ENCODE data around the gene MED12L. TPM values are rescaled to one million over a fixed set of nuclear protein-coding genes. Genes with fewer than 3 reads are reported as not detected.

Gene MED12L
- total and polyA plus RNA-seq, 10 of the 15 experiments (the other 5 are each of a cell fraction or from before 2014, with no cell fraction given): 0.01 to 0.06 (median 0.03) TPM; not detected in 2

- H4K20me1 ChIP-seq (ENCODE audit: control insufficient read depth, insufficient read depth): no peaks in the 10 kb centered on the region
- intact Hi-C loops (cut with micrococcal nuclease; ENCODE audit: unreplicated experiment) (loop anchor here (1.0 kb wide), 4 partner anchors 55 to 609 kb away; no protein-coding TSS in a partner anchor), in situ Hi-C loops (cut with MboI) (loop anchor here (5.0 kb wide), 2 partner anchors 49 to 61 kb away; partner anchors contain the start of gene P2RY14)
- no peak overlapping the region for H3K4me2 ChIP-seq (ENCODE audit: control insufficient read depth, insufficient read depth)
- no peaks in the 10 kb centered on the region for H3K27me3 ChIP-seq (replicated peaks in 1 of 2; ENCODE audit: control insufficient read depth in 2 of 2, insufficient read depth in 2 of 2, low read length in 1 of 2)
- peak; percentile 60 for DNase-seq (ENCODE audit: low read depth, low spot score)
- no peak overlapping the region for H2AFZ ChIP-seq (ENCODE audit: control insufficient read depth, low read depth, low read length)
- no peaks in the 10 kb centered on the region for H3K9me3 ChIP-seq (replicated peaks; ENCODE audit: control insufficient read depth, insufficient read depth, low read length)
- 37% methylated on average over 9 of the region's 9 CpGs for WGBS (ENCODE audit: insufficient coverage, insufficient replicate concordance, low lambda C conversion rate, missing lambda C conversion rate)
- CTCF ChIA-PET: interaction anchor here (0.7 to 8.7 kb wide), 45 partner anchors 8 to 691 kb away, joined by 3 to 182 read pairs (median 6); partner anchors contain the start of genes GPR171, P2RY13 and P2RY14
- SMC1A ChIA-PET (ENCODE audit: uncharacterized antibody, unreplicated experiment): interaction anchor here (0.5 to 7.6 kb wide), 22 partner anchors 8 to 821 kb away, joined by 3 to 98 read pairs (median 6); partner anchors contain the start of genes GPR171 and P2RY14
- H3K27ac ChIP-seq (ENCODE audit: control insufficient read depth, insufficient read depth): no peak overlapping the region
- H3K36me3 ChIP-seq (ENCODE audit: control insufficient read depth in 2 of 2, insufficient read depth in 2 of 2, low read length in 1 of 2): no peaks in the 10 kb centered on the region
- RAD21 ChIA-PET (ENCODE audit: unreplicated experiment): interaction anchor here (0.7 to 3.5 kb wide), 13 partner anchors 27 to 611 kb away, joined by 3 to 50 read pairs (median 3); partner anchors contain the start of gene P2RY14
- no TSS peak for BruUV-seq (replicated peaks)
- ATAC-seq: peak; percentile 96
- H3K4me3 ChIP-seq: no peak overlapping the region
- peak; percentile 81 for FAIRE-seq
- no peak overlapping the region for H3K9ac ChIP-seq (ENCODE audit: control insufficient read depth, insufficient read depth, low read length)
- POLR2A ChIA-PET: interaction anchor here (1.3 kb wide), 1 partner anchor 52 kb away, joined by 3 read pairs; no protein-coding TSS in a partner anchor
- H3K4me1 ChIP-seq (ENCODE audit: control insufficient read depth, insufficient read depth, low read length): peaks cover 9% of the 10 kb centered on the region
- no peaks in the 10 kb centered on the region for H3K79me2 ChIP-seq (ENCODE audit: control insufficient read depth, insufficient read depth, low read length)
- TF ChIP-seq FOS (IDR thresholded peaks at IDR 0.05; ENCODE audit: borderline replicate concordance, extremely low read depth, insufficient read length) (no peak), RELA (IDR thresholded peaks at IDR 0.05; ENCODE audit: borderline replicate concordance, partially characterized antibody) (no peak), RB1 (IDR thresholded peaks at IDR 0.05; ENCODE audit: borderline replicate concordance) (no peak), CHD4 (IDR thresholded peaks at IDR 0.05) (no peak), RFX5 (IDR thresholded peaks at IDR 0.05; ENCODE audit: low read depth, low read length) (peak; percentile 28; the same call in 1 of the 2 replicates), NFIC (IDR thresholded peaks at IDR 0.05; ENCODE audit: low read depth, low read length) (no peak), CBFB (IDR thresholded peaks at IDR 0.05; ENCODE audit: low read depth) (no peak), SMC3 (IDR thresholded peaks at IDR 0.05; ENCODE audit: borderline replicate concordance, low read length) (peak; percentile 97), NKRF (conservative IDR thresholded peaks at IDR 0.05) (no peak), CEBPB (IDR thresholded peaks at IDR 0.05; ENCODE audit: borderline replicate concordance in 1 of 2, low read depth in 2 of 2, low read length in 2 of 2) (no peak), BRCA1 (IDR thresholded peaks at IDR 0.05; ENCODE audit: low read depth, low read length) (no peak), CBX3 (IDR thresholded peaks at IDR 0.05; ENCODE audit: borderline replicate concordance, low read depth) (no peak), ZNF687 (IDR thresholded peaks at IDR 0.05) (no peak)
- TF ChIP-seq, protein P1, sequence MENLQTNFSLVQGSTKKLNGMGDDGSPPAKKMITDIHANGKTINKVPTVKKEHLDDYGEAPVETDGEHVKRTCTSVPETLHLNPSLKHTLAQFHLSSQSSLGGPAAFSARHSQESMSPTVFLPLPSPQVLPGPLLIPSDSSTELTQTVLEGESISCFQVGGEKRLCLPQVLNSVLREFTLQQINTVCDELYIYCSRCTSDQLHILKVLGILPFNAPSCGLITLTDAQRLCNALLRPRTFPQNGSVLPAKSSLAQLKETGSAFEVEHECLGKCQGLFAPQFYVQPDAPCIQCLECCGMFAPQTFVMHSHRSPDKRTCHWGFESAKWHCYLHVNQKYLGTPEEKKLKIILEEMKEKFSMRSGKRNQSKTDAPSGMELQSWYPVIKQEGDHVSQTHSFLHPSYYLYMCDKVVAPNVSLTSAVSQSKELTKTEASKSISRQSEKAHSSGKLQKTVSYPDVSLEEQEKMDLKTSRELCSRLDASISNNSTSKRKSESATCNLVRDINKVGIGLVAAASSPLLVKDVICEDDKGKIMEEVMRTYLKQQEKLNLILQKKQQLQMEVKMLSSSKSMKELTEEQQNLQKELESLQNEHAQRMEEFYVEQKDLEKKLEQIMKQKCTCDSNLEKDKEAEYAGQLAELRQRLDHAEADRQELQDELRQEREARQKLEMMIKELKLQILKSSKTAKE (IDR thresholded peaks at IDR 0.05; ENCODE audit: low read depth, poor library complexity, severe bottlenecking): no peak
These were observed 142.6 kb downstream of the MED12L start for GRCh38 chr3:151227807-151228665.

All from GM12878 (cell line).